GM23338 (cell line): Measurements from ENCODE around the gene INO80C. TPM values are rescaled to one million over a fixed set of nuclear protein-coding genes. Genes with fewer than 3 reads are reported as not detected.

Experiments
- ATAC-seq: fragments of 200-7000 bp; cut with Tn5 transposase; 3 replicates; pipeline ENCODE4 v1.9.1; 2020
- DNase-seq: peaks from one replicate; pipeline ENCODE4 v3.0.0-alpha.2; 2015; ENCODE audit warnings: low spot score
- H2AFZ ChIP-seq: fragments of 200-600 bp; sonication (generic); 2 replicates; pipeline ENCODE4 v1.8.0; 2016; ENCODE audit warnings: antibody characterized with exemption, mild to moderate bottlenecking, moderate library complexity
- H3F3A ChIP-seq: fragments of 200-600 bp; sonication (generic); replicated peaks from 2 replicates; pipeline ENCODE4 v1.8.0; 2017; ENCODE audit warnings: antibody characterized with exemption, mixed run types, low read depth
- H3K27ac ChIP-seq: fragments of 200-600 bp; sonication (generic); 2 replicates; pipeline ENCODE4 v1.6.1; 2016; ENCODE audit warnings: low read depth
- H3K27me3 ChIP-seq: fragments of 200-600 bp; sonication (generic); 2 replicates; pipeline ENCODE4 v1.8.0; 2016; ENCODE audit warnings: mild to moderate bottlenecking, mixed run types, moderate library complexity; ENCODE audit not compliant: insufficient read depth
- H3K36me3 ChIP-seq: fragments of 200-600 bp; sonication (generic); 2 replicates; pipeline ENCODE4 v1.8.0; 2016; ENCODE audit warnings: mild to moderate bottlenecking; ENCODE audit not compliant: insufficient read depth
- H3K4me1 ChIP-seq: fragments of 200-600 bp; sonication (generic); 2 replicates; pipeline ENCODE4 v1.8.0; 2016; ENCODE audit warnings: mild to moderate bottlenecking, moderate library complexity; ENCODE audit not compliant: insufficient read depth
- H3K4me2 ChIP-seq: fragments of 200-600 bp; sonication (generic); 2 replicates; pipeline ENCODE4 v1.7.1; 2017; ENCODE audit warnings: mixed run types
- H3K4me3 ChIP-seq: fragments of 200-600 bp; sonication (generic); 2 replicates; pipeline ENCODE4 v1.6.1; 2016; ENCODE audit warnings: mixed run types
- H3K79me2 ChIP-seq: fragments of 200-600 bp; sonication (generic); replicated peaks from 2 replicates; pipeline ENCODE4 v1.8.0; 2017; ENCODE audit warnings: mild to moderate bottlenecking; ENCODE audit not compliant: insufficient read depth
- H3K9me2 ChIP-seq: fragments of 200-600 bp; sonication (generic); 2 replicates; pipeline ENCODE4 v1.8.0; 2017; ENCODE audit not compliant: insufficient read depth
- H4K20me1 ChIP-seq: fragments of 200-600 bp; sonication (generic); replicated peaks from 2 replicates; pipeline ENCODE4 v1.8.0; 2017; ENCODE audit warnings: mild to moderate bottlenecking; ENCODE audit not compliant: insufficient read depth
- H3K27ac Mint-ChIP-seq: 2 replicates; pipeline ENCODE4 v1.8.0; 2020; ENCODE audit warnings: inconsistent platforms, mild to moderate bottlenecking, moderate library complexity, mixed read lengths
- H3K27me3 Mint-ChIP-seq: 3 replicates; pipeline ENCODE4 v1.8.0; 2022; ENCODE audit warnings: low read depth, mild to moderate bottlenecking, moderate library complexity, mixed read lengths, inconsistent platforms; ENCODE audit not compliant: insufficient read depth, poor library complexity
- H3K36me3 Mint-ChIP-seq: 3 replicates; pipeline ENCODE4 v1.8.0; 2021; ENCODE audit warnings: low read depth, mild to moderate bottlenecking, inconsistent platforms, moderate library complexity, mixed read lengths
- H3K4me1 Mint-ChIP-seq: 3 replicates; pipeline ENCODE4 v1.8.0; 2020; ENCODE audit warnings: mild to moderate bottlenecking, inconsistent platforms, mixed read lengths
- H3K4me3 Mint-ChIP-seq: 3 replicates; pipeline ENCODE4 v1.8.0; 2021; ENCODE audit warnings: moderate library complexity, mild to moderate bottlenecking, inconsistent platforms, mixed read lengths
- H3K9me3 Mint-ChIP-seq: 3 replicates; pipeline ENCODE4 v1.8.0; 2020; ENCODE audit warnings: moderate library complexity, mild to moderate bottlenecking, inconsistent platforms, mixed read lengths
- CREB1 ChIP-seq: fragments of 250-450 bp; sonication (Bioruptor Pico); IDR thresholded peaks from 2 replicates; pipeline ENCODE4 v1.5.0; 2020; ENCODE audit warnings: low read depth, mild to moderate bottlenecking, moderate library complexity
- EZH2phosphoT487 ChIP-seq: fragments of 200-600 bp; sonication (generic); IDR thresholded peaks from one replicate; pipeline ENCODE4 v1.8.1; 2018; ENCODE audit warnings: antibody characterized with exemption; ENCODE audit not compliant: unreplicated experiment
- JUNB ChIP-seq: IDR thresholded peaks from one replicate; pipeline ENCODE4 v1.6.1; 2016; ENCODE audit warnings: antibody characterized with exemption; ENCODE audit not compliant: unreplicated experiment
- NANOG ChIP-seq: IDR thresholded peaks from 2 replicates; pipeline ENCODE4 v1.6.1; 2016; ENCODE audit warnings: antibody characterized with exemption, borderline replicate concordance
- POLR2AphosphoS5 ChIP-seq: IDR thresholded peaks from 2 replicates; pipeline ENCODE4 v1.6.1; 2016; ENCODE audit warnings: antibody characterized with exemption, low read depth
- STAT1 ChIP-seq: IDR thresholded peaks from one replicate; pipeline ENCODE4 v1.6.1; 2016; ENCODE audit warnings: antibody characterized with exemption; ENCODE audit not compliant: unreplicated experiment
- ZNF114 ChIP-seq: fragments of 250-450 bp; sonication (Bioruptor Pico); IDR thresholded peaks from 2 replicates; pipeline ENCODE4 v1.5.0; 2020; ENCODE audit warnings: mild to moderate bottlenecking, moderate library complexity
- polyA plus RNA-seq: library from polyadenylated mRNA; unstranded; fragments of >200 nt; fragmentation: Nextera tagmentation; extraction: Ambion mirVana; gene quantifications from 2 replicates; pipeline ENCODE4 v1.2.1, GENCODE V29; 2016
- small RNA-seq: library from RNA; depleted of rRNA; stranded (forward); fragments of <200 nt; gene quantifications from one replicate; pipeline ENCODE3, GENCODE V24; 2014; ENCODE audit warnings: low replicate concordance
- total RNA-seq: library from RNA; depleted of rRNA; stranded (reverse); fragments of >200 nt; shearing (Covaris generic); gene quantifications from 2 replicates; pipeline ENCODE4 v1.2.3, GENCODE V29; 2014; rRNA removed
- TF ChIP-seq, protein P1 (sequence below), 2 experiments: fragments of 200-600 bp in 1 of 2; sonication (generic) in 1 of 2; conservative IDR thresholded peaks; 2 replicates each; pipeline versions ENCODE4 v1.5.1 to v1.6.1; 2016 to 2017; ENCODE audit warnings: antibody characterized with exemption in 2 of 2, low read depth in 2 of 2, mild to moderate bottlenecking in 2 of 2, moderate library complexity in 1 of 2
- TF ChIP-seq, protein P2 (sequence below): IDR thresholded peaks from one replicate; pipeline ENCODE4 v1.6.1; 2018; ENCODE audit warnings: antibody characterized with exemption; ENCODE audit not compliant: unreplicated experiment

INO80C gene
- total and polyA plus RNA-seq, 2 experiments from 2014 or later = 16.3 to 52.3 TPM

DNA sequence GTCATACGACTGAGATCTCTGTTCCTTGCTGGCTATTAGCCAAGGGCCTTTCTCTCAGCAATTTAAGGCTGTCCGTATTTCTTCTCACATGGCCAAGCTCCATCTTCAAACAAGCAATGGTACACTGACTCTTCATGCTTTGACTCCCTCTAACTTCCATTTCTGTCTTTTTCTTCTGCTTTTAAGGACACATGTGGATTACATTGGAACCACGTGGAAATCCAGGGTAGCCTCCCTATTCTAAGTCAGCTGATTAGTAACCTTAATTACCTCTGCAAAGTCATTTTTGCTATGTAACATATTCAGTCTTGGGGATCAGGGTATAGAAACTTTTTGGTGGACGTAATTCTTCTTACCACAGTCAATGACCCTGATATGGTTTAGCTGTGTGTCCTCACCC, 79.2 kb downstream of the INO80C start:
- TF ChIP-seq EZH2phosphoT487 (no peak), STAT1 (no peak), ZNF114 (CRISPR knock-in tag) (no peak), CREB1 (no peak), JUNB (no peak), POLR2AphosphoS5 (no peak), NANOG (no peak)
- TF ChIP-seq, protein P1, sequence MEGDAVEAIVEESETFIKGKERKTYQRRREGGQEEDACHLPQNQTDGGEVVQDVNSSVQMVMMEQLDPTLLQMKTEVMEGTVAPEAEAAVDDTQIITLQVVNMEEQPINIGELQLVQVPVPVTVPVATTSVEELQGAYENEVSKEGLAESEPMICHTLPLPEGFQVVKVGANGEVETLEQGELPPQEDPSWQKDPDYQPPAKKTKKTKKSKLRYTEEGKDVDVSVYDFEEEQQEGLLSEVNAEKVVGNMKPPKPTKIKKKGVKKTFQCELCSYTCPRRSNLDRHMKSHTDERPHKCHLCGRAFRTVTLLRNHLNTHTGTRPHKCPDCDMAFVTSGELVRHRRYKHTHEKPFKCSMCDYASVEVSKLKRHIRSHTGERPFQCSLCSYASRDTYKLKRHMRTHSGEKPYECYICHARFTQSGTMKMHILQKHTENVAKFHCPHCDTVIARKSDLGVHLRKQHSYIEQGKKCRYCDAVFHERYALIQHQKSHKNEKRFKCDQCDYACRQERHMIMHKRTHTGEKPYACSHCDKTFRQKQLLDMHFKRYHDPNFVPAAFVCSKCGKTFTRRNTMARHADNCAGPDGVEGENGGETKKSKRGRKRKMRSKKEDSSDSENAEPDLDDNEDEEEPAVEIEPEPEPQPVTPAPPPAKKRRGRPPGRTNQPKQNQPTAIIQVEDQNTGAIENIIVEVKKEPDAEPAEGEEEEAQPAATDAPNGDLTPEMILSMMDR (conservative IDR thresholded peaks at IDR 0.05; ENCODE audit: low read depth in 2 of 2) = no peak
- TF ChIP-seq, protein P2, sequence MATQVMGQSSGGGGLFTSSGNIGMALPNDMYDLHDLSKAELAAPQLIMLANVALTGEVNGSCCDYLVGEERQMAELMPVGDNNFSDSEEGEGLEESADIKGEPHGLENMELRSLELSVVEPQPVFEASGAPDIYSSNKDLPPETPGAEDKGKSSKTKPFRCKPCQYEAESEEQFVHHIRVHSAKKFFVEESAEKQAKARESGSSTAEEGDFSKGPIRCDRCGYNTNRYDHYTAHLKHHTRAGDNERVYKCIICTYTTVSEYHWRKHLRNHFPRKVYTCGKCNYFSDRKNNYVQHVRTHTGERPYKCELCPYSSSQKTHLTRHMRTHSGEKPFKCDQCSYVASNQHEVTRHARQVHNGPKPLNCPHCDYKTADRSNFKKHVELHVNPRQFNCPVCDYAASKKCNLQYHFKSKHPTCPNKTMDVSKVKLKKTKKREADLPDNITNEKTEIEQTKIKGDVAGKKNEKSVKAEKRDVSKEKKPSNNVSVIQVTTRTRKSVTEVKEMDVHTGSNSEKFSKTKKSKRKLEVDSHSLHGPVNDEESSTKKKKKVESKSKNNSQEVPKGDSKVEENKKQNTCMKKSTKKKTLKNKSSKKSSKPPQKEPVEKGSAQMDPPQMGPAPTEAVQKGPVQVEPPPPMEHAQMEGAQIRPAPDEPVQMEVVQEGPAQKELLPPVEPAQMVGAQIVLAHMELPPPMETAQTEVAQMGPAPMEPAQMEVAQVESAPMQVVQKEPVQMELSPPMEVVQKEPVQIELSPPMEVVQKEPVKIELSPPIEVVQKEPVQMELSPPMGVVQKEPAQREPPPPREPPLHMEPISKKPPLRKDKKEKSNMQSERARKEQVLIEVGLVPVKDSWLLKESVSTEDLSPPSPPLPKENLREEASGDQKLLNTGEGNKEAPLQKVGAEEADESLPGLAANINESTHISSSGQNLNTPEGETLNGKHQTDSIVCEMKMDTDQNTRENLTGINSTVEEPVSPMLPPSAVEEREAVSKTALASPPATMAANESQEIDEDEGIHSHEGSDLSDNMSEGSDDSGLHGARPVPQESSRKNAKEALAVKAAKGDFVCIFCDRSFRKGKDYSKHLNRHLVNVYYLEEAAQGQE = no peak
- Histone ChIP-seq H3F3A (no peaks in the 10 kb centered on the region), H3K79me2 (no peaks in the 10 kb centered on the region), H3K36me3 (no peaks in the 10 kb centered on the region), H3K4me3 (no peak overlapping the region), H3K27ac (no peak overlapping the region), H3K4me2 (no peak overlapping the region), H3K9me2 (no peaks in the 10 kb centered on the region), H2AFZ (no peak overlapping the region), H3K4me1 (no peaks in the 10 kb centered on the region), H4K20me1 (no peaks in the 10 kb centered on the region), H3K27me3 (no peaks in the 10 kb centered on the region)
- no peak for DNase-seq
- Mint-ChIP-seq H3K27ac (no peak overlapping the region), H3K9me3 (peaks cover 11% of the 10 kb centered on the region), H3K36me3 (peaks cover 9% of the 10 kb centered on the region; the same call in 2 of the 3 replicates), H3K27me3 (peaks cover 2% of the 10 kb centered on the region), H3K4me3 (no peak overlapping the region), H3K4me1 (no peaks in the 10 kb centered on the region)
- no peak for ATAC-seq

Small RNAs within 50 kb of the gene (small RNA-seq; reads per million reads assigned to genes)
- not detected for gene AC007998.5

Other genes with a start within 250 kb of the INO80C start
- gene ZSCAN30, start 207.7 kb downstream of the INO80C start, total RNA-seq = 15.5 and 21.8 TPM in 2 replicates
- gene ZSCAN30, start 207.7 kb downstream of the INO80C start, polyA plus RNA-seq = 7.0 and 12.3 TPM in 2 replicates
- 50.8 and 52.4 TPM in 2 replicates for gene ZNF24, start 153.5 kb downstream of the INO80C start, total RNA-seq
- gene ZNF24, start 153.5 kb downstream of the INO80C start, polyA plus RNA-seq = 57.9 and 75.2 TPM in 2 replicates
- 0.31 and 0.85 TPM in 2 replicates for gene ZNF396, start 120.6 kb downstream of the INO80C start, total RNA-seq
- 0.36 and 0.52 TPM in 2 replicates for gene ZNF396, start 120.6 kb downstream of the INO80C start, polyA plus RNA-seq
- gene GALNT1, start 83.8 kb upstream of the INO80C start, total RNA-seq = 60.8 and 67.4 TPM in 2 replicates
- 36.4 and 37.4 TPM in 2 replicates for gene GALNT1, start 83.8 kb upstream of the INO80C start, polyA plus RNA-seq